ENCODE data around the gene DNAJC6. TPM values are rescaled to one million over a fixed set of nuclear protein-coding genes. Genes with fewer than 3 reads are reported as not detected.

Gene DNAJC6
- total RNA-seq, 1 experiment from 2014 or later: 15.6 TPM

DNA sequence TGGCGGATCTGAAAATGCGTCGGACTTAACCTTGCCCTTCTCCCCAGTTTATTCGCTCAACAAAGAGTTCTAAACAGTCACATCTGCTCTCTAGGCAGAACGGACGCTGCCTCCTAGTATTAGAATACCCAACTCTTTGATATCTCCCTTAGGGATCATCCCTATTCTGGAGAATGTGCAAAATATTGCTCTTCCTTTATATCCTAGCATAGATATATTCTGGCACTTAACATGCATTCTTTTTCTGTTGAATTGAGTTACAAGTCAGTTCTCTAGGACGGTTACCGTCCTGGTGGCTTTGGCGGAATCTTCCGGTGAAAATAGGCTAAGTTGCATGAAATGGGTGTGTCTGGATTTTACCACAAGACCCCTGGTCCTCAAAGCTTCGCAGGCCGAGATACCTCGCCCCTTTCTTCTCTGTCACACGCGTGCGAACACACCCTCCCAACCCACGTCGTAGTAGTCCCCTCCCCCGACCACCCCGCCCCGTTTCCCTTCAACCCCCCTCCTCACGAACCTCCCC is 501 bp upstream of the DNAJC6 start:
- Histone ChIP-seq H3K27ac (no peak overlapping the region), H3K4me3 (peak overlapping the region; percentile 58), H3K27me3 (ENCODE audit: insufficient read depth, low read depth) (no peaks in the 10 kb centered on the region), H3K4me2 (peak overlapping the region; percentile 82), H3K9me2 (ENCODE audit: insufficient read depth) (no peaks in the 10 kb centered on the region), H3F3A (ENCODE audit: insufficient read depth, low read depth) (no peaks in the 10 kb centered on the region; the same call in 1 of the 2 replicates), H3K36me3 (ENCODE audit: low read depth) (no peaks in the 10 kb centered on the region), H4K20me1 (ENCODE audit: insufficient read depth) (no peaks in the 10 kb centered on the region; the same call in 1 of the 2 replicates), H3K79me2 (ENCODE audit: low read depth) (no peaks in the 10 kb centered on the region), H3K4me1 (replicated peaks; ENCODE audit: insufficient read depth) (no peaks in the 10 kb centered on the region), H2AFZ (0 out of 2 replicates have a peak overlapping the region, but pooled peaks have one; percentile 71), H3K9me3 (ENCODE audit: insufficient read depth, low read depth) (no peaks in the 10 kb centered on the region)
- BruUV-seq (replicated peaks): no TSS peak
- intact Hi-C loops (cut with micrococcal nuclease; ENCODE audit: unreplicated experiment): loop anchor here (2.0 to 5.0 kb wide), 2 partner anchors 54 to 113 kb away; partner anchors contain the start of genes LEPR and LEPROT
- ChIA-PET CTCF (interaction anchor here (0.8 to 1.2 kb wide), 2 partner anchors 73 to 150 kb away, joined by 3 to 5 read pairs; no protein-coding TSS in a partner anchor), POLR2A (ENCODE audit: unreplicated experiment) (no interaction called here)
- DNase-seq: no peak
- TF ChIP-seq EZH2 (IDR thresholded peaks at IDR 0.05; ENCODE audit: low read depth): no peak
- TF ChIP-seq, protein P1, sequence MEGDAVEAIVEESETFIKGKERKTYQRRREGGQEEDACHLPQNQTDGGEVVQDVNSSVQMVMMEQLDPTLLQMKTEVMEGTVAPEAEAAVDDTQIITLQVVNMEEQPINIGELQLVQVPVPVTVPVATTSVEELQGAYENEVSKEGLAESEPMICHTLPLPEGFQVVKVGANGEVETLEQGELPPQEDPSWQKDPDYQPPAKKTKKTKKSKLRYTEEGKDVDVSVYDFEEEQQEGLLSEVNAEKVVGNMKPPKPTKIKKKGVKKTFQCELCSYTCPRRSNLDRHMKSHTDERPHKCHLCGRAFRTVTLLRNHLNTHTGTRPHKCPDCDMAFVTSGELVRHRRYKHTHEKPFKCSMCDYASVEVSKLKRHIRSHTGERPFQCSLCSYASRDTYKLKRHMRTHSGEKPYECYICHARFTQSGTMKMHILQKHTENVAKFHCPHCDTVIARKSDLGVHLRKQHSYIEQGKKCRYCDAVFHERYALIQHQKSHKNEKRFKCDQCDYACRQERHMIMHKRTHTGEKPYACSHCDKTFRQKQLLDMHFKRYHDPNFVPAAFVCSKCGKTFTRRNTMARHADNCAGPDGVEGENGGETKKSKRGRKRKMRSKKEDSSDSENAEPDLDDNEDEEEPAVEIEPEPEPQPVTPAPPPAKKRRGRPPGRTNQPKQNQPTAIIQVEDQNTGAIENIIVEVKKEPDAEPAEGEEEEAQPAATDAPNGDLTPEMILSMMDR (conservative IDR thresholded peaks at IDR 0.05): no peak

DNA sequence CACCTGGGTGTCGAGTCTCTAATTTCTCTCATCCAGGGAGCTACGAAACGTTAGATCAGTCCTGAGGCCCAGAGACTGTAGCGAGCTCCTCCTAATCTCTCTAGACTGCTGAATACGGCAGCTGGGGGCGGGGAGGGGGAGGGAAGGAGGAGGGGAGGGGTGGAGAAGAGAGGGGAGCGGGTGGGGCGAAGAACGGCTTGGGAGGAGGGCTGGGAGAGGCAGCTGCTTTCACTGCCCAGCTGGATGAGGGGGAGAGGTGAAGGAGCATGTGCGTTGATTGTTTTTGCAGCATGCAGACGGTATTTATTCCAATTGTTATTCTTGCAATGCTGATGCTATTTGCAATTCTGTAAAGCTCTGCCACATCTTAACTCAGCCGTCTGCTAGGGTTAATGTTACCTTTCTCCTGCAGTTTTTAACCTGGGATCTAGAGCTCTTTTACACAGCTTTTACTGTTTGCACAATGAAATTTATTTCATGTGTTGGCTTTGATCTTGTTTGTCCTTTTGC is 790 bp downstream of the DNAJC6 start:
- no peak for DNase-seq
- Histone ChIP-seq H3F3A (ENCODE audit: insufficient read depth, low read depth) (no peaks in the 10 kb centered on the region; the same call in 1 of the 2 replicates), H3K4me2 (peak overlapping the region; percentile 82), H3K36me3 (ENCODE audit: low read depth) (no peaks in the 10 kb centered on the region), H3K27ac (no peak overlapping the region), H3K4me1 (replicated peaks; ENCODE audit: insufficient read depth) (no peaks in the 10 kb centered on the region), H4K20me1 (ENCODE audit: insufficient read depth) (no peaks in the 10 kb centered on the region; the same call in 1 of the 2 replicates), H3K79me2 (ENCODE audit: low read depth) (no peaks in the 10 kb centered on the region), H3K9me2 (ENCODE audit: insufficient read depth) (no peaks in the 10 kb centered on the region), H3K4me3 (peak overlapping the region; percentile 58), H3K27me3 (ENCODE audit: insufficient read depth, low read depth) (no peaks in the 10 kb centered on the region), H3K9me3 (ENCODE audit: insufficient read depth, low read depth) (no peaks in the 10 kb centered on the region), H2AFZ (0 out of 2 replicates have a peak overlapping the region, but pooled peaks have one; percentile 71)
- intact Hi-C loops (cut with micrococcal nuclease; ENCODE audit: unreplicated experiment): no loop called here
- BruUV-seq (replicated peaks): no TSS peak
- TF ChIP-seq EZH2 (IDR thresholded peaks at IDR 0.05; ENCODE audit: low read depth): no peak
- TF ChIP-seq, protein P1 (conservative IDR thresholded peaks at IDR 0.05): no peak
- CTCF ChIA-PET: interaction anchor here (0.6 to 1.2 kb wide), 4 partner anchors 68 to 532 kb away, joined by 4 to 14 read pairs (median 4); no protein-coding TSS in a partner anchor
- POLR2A ChIA-PET (ENCODE audit: unreplicated experiment): interaction anchor here (0.6 to 0.7 kb wide), 2 partner anchors 56 kb away, joined by 4 to 5 read pairs; no protein-coding TSS in a partner anchor

DNA sequence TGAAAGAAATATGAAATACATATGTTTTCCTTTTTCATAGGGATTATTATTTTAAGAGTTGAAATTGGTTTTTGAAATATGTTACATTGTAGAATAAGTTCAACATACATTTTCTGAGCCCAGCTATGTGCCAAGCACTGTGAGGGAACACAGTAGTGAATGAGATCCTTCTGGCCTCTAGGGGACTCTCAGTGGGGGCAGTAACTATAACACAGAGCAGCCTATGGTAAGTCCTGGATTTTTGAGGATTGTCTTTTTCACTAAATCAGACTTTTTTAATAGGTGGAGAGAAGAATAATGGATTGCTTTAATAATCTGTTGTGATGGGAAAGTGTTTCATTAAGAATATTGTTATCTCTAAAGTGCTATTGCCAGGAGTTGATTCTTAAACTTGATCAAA is 2.4 kb downstream of the DNAJC6 start:
- intact Hi-C loops (cut with micrococcal nuclease; ENCODE audit: unreplicated experiment): no loop called here
- no peak for DNase-seq
- TF ChIP-seq, protein P1 (conservative IDR thresholded peaks at IDR 0.05): no peak
- TF ChIP-seq EZH2 (IDR thresholded peaks at IDR 0.05; ENCODE audit: low read depth): no peak
- no peak overlapping the region for H3K4me2 ChIP-seq
- H3K9me3 ChIP-seq (ENCODE audit: insufficient read depth, low read depth): no peaks in the 10 kb centered on the region
- no peaks in the 10 kb centered on the region for H3K27me3 ChIP-seq (ENCODE audit: insufficient read depth, low read depth)
- no peaks in the 10 kb centered on the region for H3K36me3 ChIP-seq (ENCODE audit: low read depth)
- H3K27ac ChIP-seq: no peak overlapping the region
- no TSS peak for BruUV-seq (replicated peaks)
- H2AFZ ChIP-seq: no peak overlapping the region
- no peaks in the 10 kb centered on the region for H3K4me1 ChIP-seq (replicated peaks; ENCODE audit: insufficient read depth)
- H3K79me2 ChIP-seq (ENCODE audit: low read depth): no peaks in the 10 kb centered on the region
- H3F3A ChIP-seq (ENCODE audit: insufficient read depth, low read depth): no peaks in the 10 kb centered on the region; the same call in 1 of the 2 replicates
- H4K20me1 ChIP-seq (ENCODE audit: insufficient read depth): no peaks in the 10 kb centered on the region; the same call in 1 of the 2 replicates
- ChIA-PET POLR2A (ENCODE audit: unreplicated experiment) (no interaction called here), CTCF (no interaction called here)
- no peaks in the 10 kb centered on the region for H3K9me2 ChIP-seq (ENCODE audit: insufficient read depth)
- H3K4me3 ChIP-seq: no peak overlapping the region
